ENCODE data around the gene ZNF341. TPM values are rescaled to one million over a fixed set of nuclear protein-coding genes. Genes with fewer than 3 reads are reported as not detected.

The ZNF341 gene
- total and polyA plus RNA-seq, 2 experiments from 2014 or later: 2.3 to 2.8 TPM

GRCh38 chr20:33793011-33793931, 61.5 kb downstream of the ZNF341 start:
- no peaks in the 10 kb centered on the region for H3K9me3 ChIP-seq (ENCODE audit: low read depth)
- peak; percentile 61 for DNase-seq
- no peak overlapping the region for H3K4me2 ChIP-seq (ENCODE audit: unreplicated experiment)
- no peak for TF ChIP-seq EZH2 (IDR thresholded peaks at IDR 0.05; ENCODE audit: insufficient read depth, poor library complexity, severe bottlenecking)
- TF ChIP-seq EZH2phosphoT487 (IDR thresholded peaks at IDR 0.05; ENCODE audit: insufficient read depth, low read depth): no peak
- H3K9me2 ChIP-seq (ENCODE audit: insufficient read depth): no peaks in the 10 kb centered on the region
- in situ Hi-C loops (cut with MboI): no loop called here
- H3K36me3 ChIP-seq (ENCODE audit: low read depth): no peaks in the 10 kb centered on the region
- H3K9ac ChIP-seq: no peak overlapping the region
- no peaks in the 10 kb centered on the region for H3F3A ChIP-seq (ENCODE audit: insufficient read depth)
- no peaks in the 10 kb centered on the region for H3K79me2 ChIP-seq (ENCODE audit: insufficient read depth)
- H3K27me3 ChIP-seq (replicated peaks; ENCODE audit: insufficient read depth): no peaks in the 10 kb centered on the region
- peak overlapping the region; percentile 17; the same call in 1 of the 2 replicates for H3K27ac ChIP-seq
- no peaks in the 10 kb centered on the region for H4K20me1 ChIP-seq (ENCODE audit: insufficient read depth)
- peaks cover 20% of the 10 kb centered on the region for H3K4me1 ChIP-seq (ENCODE audit: insufficient read depth)
- H2AFZ ChIP-seq: peak overlapping the region; percentile 53
- WGBS, 2 experiments (ENCODE audit: low coverage in 1 of 2, low lambda C conversion rate in 2 of 2, missing lambda C conversion rate in 2 of 2): 49 to 52% methylated on average over 18 to 21 of the region's 21 CpGs
- no peak overlapping the region for H3K4me3 ChIP-seq

- Histone ChIP-seq H3K4me1 (ENCODE audit: insufficient read depth) (peaks cover 9% of the 10 kb centered on the region), H4K20me1 (ENCODE audit: insufficient read depth) (no peaks in the 10 kb centered on the region), H3K36me3 (ENCODE audit: low read depth) (no peaks in the 10 kb centered on the region), H3K27me3 (replicated peaks; ENCODE audit: insufficient read depth) (no peaks in the 10 kb centered on the region), H3F3A (ENCODE audit: insufficient read depth) (no peaks in the 10 kb centered on the region), H3K27ac (no peak overlapping the region), H3K9ac (no peak overlapping the region), H3K4me2 (ENCODE audit: unreplicated experiment) (no peak overlapping the region), H3K4me3 (no peak overlapping the region), H3K9me3 (ENCODE audit: low read depth) (no peaks in the 10 kb centered on the region), H3K79me2 (ENCODE audit: insufficient read depth) (no peaks in the 10 kb centered on the region), H2AFZ (no peak overlapping the region), H3K9me2 (ENCODE audit: insufficient read depth) (no peaks in the 10 kb centered on the region)
- in situ Hi-C loops (cut with MboI): no loop called here
- 70 to 76% methylated on average over 9 of the region's 9 CpGs for WGBS, 2 experiments (ENCODE audit: low coverage in 1 of 2, low lambda C conversion rate in 2 of 2, missing lambda C conversion rate in 2 of 2)
- DNase-seq: no peak
- no peak for TF ChIP-seq EZH2phosphoT487 (IDR thresholded peaks at IDR 0.05; ENCODE audit: insufficient read depth, low read depth)
- TF ChIP-seq EZH2 (IDR thresholded peaks at IDR 0.05; ENCODE audit: insufficient read depth, poor library complexity, severe bottlenecking): no peak
Measured at GRCh38 chr20:33796263-33796906, 64.6 kb downstream of the ZNF341 start.

GRCh38 chr20:33796907-33797544, 65.2 kb downstream of the ZNF341 start:
- Histone ChIP-seq H3K79me2 (ENCODE audit: insufficient read depth) (no peaks in the 10 kb centered on the region), H3K9me2 (ENCODE audit: insufficient read depth) (no peaks in the 10 kb centered on the region), H3K27ac (no peak overlapping the region), H3K4me3 (no peak overlapping the region), H3K4me2 (ENCODE audit: unreplicated experiment) (no peak overlapping the region), H3K36me3 (ENCODE audit: low read depth) (no peaks in the 10 kb centered on the region), H3K4me1 (ENCODE audit: insufficient read depth) (peaks cover 9% of the 10 kb centered on the region), H3K9me3 (ENCODE audit: low read depth) (no peaks in the 10 kb centered on the region), H2AFZ (no peak overlapping the region), H4K20me1 (ENCODE audit: insufficient read depth) (no peaks in the 10 kb centered on the region), H3F3A (ENCODE audit: insufficient read depth) (no peaks in the 10 kb centered on the region), H3K27me3 (replicated peaks; ENCODE audit: insufficient read depth) (no peaks in the 10 kb centered on the region), H3K9ac (no peak overlapping the region)
- in situ Hi-C loops (cut with MboI): no loop called here
- no peak for TF ChIP-seq EZH2 (IDR thresholded peaks at IDR 0.05; ENCODE audit: insufficient read depth, poor library complexity, severe bottlenecking)
- no peak for TF ChIP-seq EZH2phosphoT487 (IDR thresholded peaks at IDR 0.05; ENCODE audit: insufficient read depth, low read depth)
- DNase-seq: no peak
- 76 to 81% methylated on average over 5 of the region's 5 CpGs for WGBS, 2 experiments (ENCODE audit: low coverage in 1 of 2, low lambda C conversion rate in 2 of 2, missing lambda C conversion rate in 2 of 2)

GRCh38 chr20:33798444-33798843, 66.6 kb downstream of the ZNF341 start:
- TF ChIP-seq EZH2 (IDR thresholded peaks at IDR 0.05; ENCODE audit: insufficient read depth, poor library complexity, severe bottlenecking): no peak
- no peak for TF ChIP-seq EZH2phosphoT487 (IDR thresholded peaks at IDR 0.05; ENCODE audit: insufficient read depth, low read depth)
- 86 to 94% methylated on average over 4 of the region's 4 CpGs for WGBS, 2 experiments (ENCODE audit: low coverage in 1 of 2, low lambda C conversion rate in 2 of 2, missing lambda C conversion rate in 2 of 2)
- Histone ChIP-seq H3K27ac (no peak overlapping the region), H3K9me3 (ENCODE audit: low read depth) (no peaks in the 10 kb centered on the region), H4K20me1 (ENCODE audit: insufficient read depth) (no peaks in the 10 kb centered on the region), H3K4me2 (ENCODE audit: unreplicated experiment) (no peak overlapping the region), H3K27me3 (replicated peaks; ENCODE audit: insufficient read depth) (no peaks in the 10 kb centered on the region), H2AFZ (no peak overlapping the region), H3K9ac (no peak overlapping the region), H3K4me3 (no peak overlapping the region), H3K4me1 (ENCODE audit: insufficient read depth) (peaks cover 4% of the 10 kb centered on the region), H3F3A (ENCODE audit: insufficient read depth) (peaks cover 2% of the 10 kb centered on the region), H3K9me2 (ENCODE audit: insufficient read depth) (no peaks in the 10 kb centered on the region), H3K36me3 (ENCODE audit: low read depth) (no peaks in the 10 kb centered on the region), H3K79me2 (ENCODE audit: insufficient read depth) (no peaks in the 10 kb centered on the region)
- no peak for DNase-seq
- in situ Hi-C loops (cut with MboI): no loop called here
